ENCODE data around the gene ECD. TPM values are rescaled to one million over a fixed set of nuclear protein-coding genes. Genes with fewer than 3 reads are reported as not detected.
A peak's percentile ranks its signal among the peaks of the same experiment; 100 is the strongest.

ECD gene
- total RNA-seq, 1 experiment from 2014 or later, result 51.8 TPM

DNA sequence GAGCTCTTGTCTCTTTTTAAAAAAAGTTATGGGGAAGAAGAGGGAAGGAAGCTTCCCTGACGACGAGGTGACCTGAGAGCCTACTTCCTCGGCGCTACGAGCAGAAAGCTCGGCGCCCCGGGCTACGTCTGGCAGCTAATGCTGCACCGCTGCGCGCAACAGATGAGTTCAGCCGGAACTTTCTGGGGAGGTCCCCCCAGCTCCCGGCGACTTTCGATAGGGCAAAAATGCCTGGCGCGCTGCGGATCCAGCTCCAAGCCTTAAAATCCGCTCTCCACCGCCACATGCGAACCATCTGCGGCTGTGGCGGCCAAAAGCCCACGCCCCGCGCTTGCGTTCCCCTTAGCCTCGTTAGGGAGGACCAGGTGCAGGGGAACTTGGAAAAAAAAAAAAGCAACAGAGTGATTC is 71.8 kb downstream of the ECD start:
- no peaks in the 10 kb centered on the region for H3K36me3 ChIP-seq (ENCODE audit: control insufficient read depth, insufficient read depth, low read length)
- ChIA-PET CTCF (interaction anchor here (0.6 to 2.7 kb wide), 11 partner anchors 9 to 142 kb away, joined by 3 to 40 read pairs (median 5); partner anchors contain the start of genes ECD, FAM149B1, NUDT13 and PLA2G12B), POLR2A (interaction anchor here (0.5 to 2.3 kb wide), 9 partner anchors 15 to 851 kb away, joined by 3 to 43 read pairs (median 4); partner anchors contain the start of genes DNAJC9, ECD, FAM149B1 and MRPS16)
- H3K9me3 ChIP-seq, result no peaks in the 10 kb centered on the region
- Mint-ChIP-seq H3K4me1 (ENCODE audit: low read depth, unreplicated experiment) (peaks cover 14% of the 10 kb centered on the region), H3K9me3 (ENCODE audit: unreplicated experiment) (no peaks in the 10 kb centered on the region), H3K36me3 (ENCODE audit: insufficient read depth, unreplicated experiment) (peaks cover 29% of the 10 kb centered on the region), H3K27me3 (ENCODE audit: insufficient read depth, unreplicated experiment) (no peaks in the 10 kb centered on the region), H3K27ac (ENCODE audit: unreplicated experiment) (peak overlapping the region; percentile 96), H3K4me3 (ENCODE audit: unreplicated experiment) (peak overlapping the region; percentile 98)
- TF ChIP-seq, protein P1, sequence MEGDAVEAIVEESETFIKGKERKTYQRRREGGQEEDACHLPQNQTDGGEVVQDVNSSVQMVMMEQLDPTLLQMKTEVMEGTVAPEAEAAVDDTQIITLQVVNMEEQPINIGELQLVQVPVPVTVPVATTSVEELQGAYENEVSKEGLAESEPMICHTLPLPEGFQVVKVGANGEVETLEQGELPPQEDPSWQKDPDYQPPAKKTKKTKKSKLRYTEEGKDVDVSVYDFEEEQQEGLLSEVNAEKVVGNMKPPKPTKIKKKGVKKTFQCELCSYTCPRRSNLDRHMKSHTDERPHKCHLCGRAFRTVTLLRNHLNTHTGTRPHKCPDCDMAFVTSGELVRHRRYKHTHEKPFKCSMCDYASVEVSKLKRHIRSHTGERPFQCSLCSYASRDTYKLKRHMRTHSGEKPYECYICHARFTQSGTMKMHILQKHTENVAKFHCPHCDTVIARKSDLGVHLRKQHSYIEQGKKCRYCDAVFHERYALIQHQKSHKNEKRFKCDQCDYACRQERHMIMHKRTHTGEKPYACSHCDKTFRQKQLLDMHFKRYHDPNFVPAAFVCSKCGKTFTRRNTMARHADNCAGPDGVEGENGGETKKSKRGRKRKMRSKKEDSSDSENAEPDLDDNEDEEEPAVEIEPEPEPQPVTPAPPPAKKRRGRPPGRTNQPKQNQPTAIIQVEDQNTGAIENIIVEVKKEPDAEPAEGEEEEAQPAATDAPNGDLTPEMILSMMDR (IDR thresholded peaks at IDR 0.05; ENCODE audit: insufficient read depth in 1 of 2, low read depth in 1 of 2, low read length in 1 of 2, severe bottlenecking in 1 of 2, unreplicated experiment in 1 of 2), result no peak
- BruUV-seq (replicated peaks), result no TSS peak
- peak; percentile 74 to 79 for DNase-seq
- H3K27me3 ChIP-seq (replicated peaks; ENCODE audit: control insufficient read depth, insufficient read depth, low read length), result no peaks in the 10 kb centered on the region
- peak overlapping the region; percentile 70 for H3K4me3 ChIP-seq (ENCODE audit: low read depth, low read length)
- intact Hi-C loops (cut with micrococcal nuclease; ENCODE audit: unreplicated experiment), result loop anchor here (1.0 to 2.0 kb wide), 6 partner anchors 14 to 121 kb away; partner anchors contain the start of genes ECD, FAM149B1 and NUDT13
- peaks cover 16% of the 10 kb centered on the region; the same call in 1 of the 2 replicates for H3K4me1 ChIP-seq

DNA sequence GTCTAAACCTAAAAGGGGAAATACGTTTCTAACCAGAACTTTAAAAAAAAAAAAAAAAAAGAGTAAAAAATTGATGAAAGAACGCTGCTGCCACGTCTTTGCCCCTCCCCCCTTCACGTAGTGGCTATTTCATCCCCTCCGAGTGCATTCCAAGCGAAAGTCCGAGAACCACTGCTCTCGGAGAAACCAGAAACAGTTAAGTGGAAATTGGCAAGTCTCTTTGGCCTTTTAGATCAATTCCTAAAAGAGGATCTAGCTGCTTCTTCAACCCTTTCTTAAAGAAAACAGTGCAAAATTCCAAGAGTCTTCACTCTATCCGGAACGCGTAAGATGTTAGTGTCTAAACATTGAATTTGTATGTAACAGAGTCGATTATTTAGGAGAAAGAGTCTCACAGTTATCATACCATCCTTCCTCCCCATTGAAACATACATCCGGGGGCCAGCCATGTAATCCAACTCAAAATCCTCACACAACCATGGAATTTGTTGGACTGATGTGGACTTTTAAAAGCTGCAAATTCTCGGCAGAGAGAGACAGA is 72.3 kb downstream of the ECD start:
- TSS peak; percentile 81 for BruUV-seq (replicated peaks)
- CTCF ChIA-PET, result interaction anchor here (0.6 to 2.7 kb wide), 11 partner anchors 9 to 141 kb away, joined by 3 to 40 read pairs (median 5); partner anchors contain the start of genes ECD, FAM149B1, NUDT13 and PLA2G12B

DNA sequence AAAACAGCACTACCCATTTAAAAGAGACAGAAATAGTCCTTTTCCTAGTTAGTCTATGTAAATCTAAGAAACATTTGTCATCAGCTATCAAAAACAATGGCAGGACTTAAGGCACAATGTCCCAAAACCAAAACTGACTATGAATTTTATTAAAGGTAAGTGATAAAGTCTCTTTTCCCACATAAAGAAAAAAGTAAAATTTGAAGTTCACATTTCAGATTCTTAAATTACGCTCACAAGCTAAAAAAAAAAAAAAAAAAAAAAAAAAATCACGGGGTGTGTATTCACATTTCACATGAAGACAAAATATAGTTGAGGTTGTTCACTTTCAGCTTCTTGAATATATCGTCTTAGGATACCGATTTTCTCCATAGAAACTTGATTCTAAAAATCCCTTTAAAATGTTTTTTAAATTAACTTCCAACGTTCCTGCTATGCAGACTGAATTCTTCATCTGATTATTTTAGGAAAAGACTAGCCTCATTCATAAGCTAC is 72.8 kb downstream of the ECD start:
- Mint-ChIP-seq H3K4me1 (ENCODE audit: low read depth, unreplicated experiment) (peaks cover 14% of the 10 kb centered on the region), H3K36me3 (ENCODE audit: insufficient read depth, unreplicated experiment) (peaks cover 29% of the 10 kb centered on the region), H3K4me3 (ENCODE audit: unreplicated experiment) (peak overlapping the region; percentile 98), H3K27ac (ENCODE audit: unreplicated experiment) (peak overlapping the region; percentile 96), H3K27me3 (ENCODE audit: insufficient read depth, unreplicated experiment) (no peaks in the 10 kb centered on the region), H3K9me3 (ENCODE audit: unreplicated experiment) (no peaks in the 10 kb centered on the region)
- no peak for DNase-seq
- no peaks in the 10 kb centered on the region for H3K36me3 ChIP-seq (ENCODE audit: control insufficient read depth, insufficient read depth, low read length)
- ChIA-PET CTCF (interaction anchor here (0.5 to 2.7 kb wide), 5 partner anchors 8 to 432 kb away, joined by 3 to 22 read pairs (median 5); partner anchors contain the start of genes ECD and FAM149B1), POLR2A (interaction anchor here (0.6 to 0.7 kb wide), 7 partner anchors 16 to 740 kb away, joined by 3 to 8 read pairs (median 6); no protein-coding TSS in a partner anchor)
- TF ChIP-seq, protein P1 (IDR thresholded peaks at IDR 0.05; ENCODE audit: insufficient read depth in 1 of 2, low read depth in 1 of 2, low read length in 1 of 2, severe bottlenecking in 1 of 2, unreplicated experiment in 1 of 2), result no peak
- H3K4me1 ChIP-seq, result peaks cover 16% of the 10 kb centered on the region; the same call in 1 of the 2 replicates
- intact Hi-C loops (cut with micrococcal nuclease; ENCODE audit: unreplicated experiment), result no loop called here
- peak overlapping the region; percentile 70 for H3K4me3 ChIP-seq (ENCODE audit: low read depth, low read length)
- H3K9me3 ChIP-seq, result no peaks in the 10 kb centered on the region
- H3K27me3 ChIP-seq (replicated peaks; ENCODE audit: control insufficient read depth, insufficient read depth, low read length), result no peaks in the 10 kb centered on the region
- no TSS peak for BruUV-seq (replicated peaks)

More for the DNA sequence above, 72.3 kb downstream of the ECD start:
- Mint-ChIP-seq H3K36me3 (ENCODE audit: insufficient read depth, unreplicated experiment) (peaks cover 29% of the 10 kb centered on the region), H3K27me3 (ENCODE audit: insufficient read depth, unreplicated experiment) (no peaks in the 10 kb centered on the region), H3K27ac (ENCODE audit: unreplicated experiment) (peak overlapping the region; percentile 96), H3K9me3 (ENCODE audit: unreplicated experiment) (no peaks in the 10 kb centered on the region), H3K4me1 (ENCODE audit: low read depth, unreplicated experiment) (peaks cover 14% of the 10 kb centered on the region), H3K4me3 (ENCODE audit: unreplicated experiment) (peak overlapping the region; percentile 98)
- Histone ChIP-seq H3K36me3 (ENCODE audit: control insufficient read depth, insufficient read depth, low read length) (no peaks in the 10 kb centered on the region), H3K4me1 (peaks cover 16% of the 10 kb centered on the region; the same call in 1 of the 2 replicates), H3K4me3 (ENCODE audit: low read depth, low read length) (peak overlapping the region; percentile 70), H3K9me3 (no peaks in the 10 kb centered on the region), H3K27me3 (replicated peaks; ENCODE audit: control insufficient read depth, insufficient read depth, low read length) (no peaks in the 10 kb centered on the region)
- intact Hi-C loops (cut with micrococcal nuclease; ENCODE audit: unreplicated experiment), result loop anchor here (1.0 to 2.0 kb wide), 6 partner anchors 15 to 121 kb away; partner anchors contain the start of genes ECD, FAM149B1 and NUDT13
- POLR2A ChIA-PET, result interaction anchor here (0.5 to 2.3 kb wide), 14 partner anchors 15 to 851 kb away, joined by 3 to 43 read pairs (median 6); partner anchors contain the start of genes DNAJC9, ECD, FAM149B1 and MRPS16
- TF ChIP-seq, protein P1 (IDR thresholded peaks at IDR 0.05; ENCODE audit: insufficient read depth in 1 of 2, low read depth in 1 of 2, low read length in 1 of 2, severe bottlenecking in 1 of 2, unreplicated experiment in 1 of 2), result no peak
- peak; percentile 69 to 74 for DNase-seq

Measured in Caco-2 (cell line).